Astrocyte (in vitro differentiated cells and primary cell): ENCODE data around the gene NLRP6. TPM values are rescaled to one million over a fixed set of nuclear protein-coding genes. Genes with fewer than 3 reads are reported as not detected.
"Not testable (repeated sequence)": the region's sequence is repeated elsewhere in the genome, so short reads cannot be mapped to it uniquely, and the experiment has no call there.

Experiments
- DNase-seq: peaks from one replicate; pipeline ENCODE4 v3.0.0-alpha.2; 2010; ENCODE audit warnings: low read depth
- FAIRE-seq: peaks from 2 replicates; lab custom pipeline; 2011; peaks lifted over from hg19 to GRCh38; lab: Jason Lieb, UNC
- H2AFZ ChIP-seq: 2 replicates; pipeline ENCODE4 v1.6.0; 2012; ENCODE audit warnings: low read depth, low read length, inconsistent platforms
- H3K27ac ChIP-seq: 2 replicates; pipeline ENCODE4 v1.5.1; 2011; ENCODE audit warnings: low read depth, low read length, inconsistent platforms
- H3K27me3 ChIP-seq: 2 replicates; pipeline ENCODE4 v1.6.0; 2011; ENCODE audit warnings: low read length, inconsistent platforms; ENCODE audit not compliant: insufficient read depth
- H3K36me3 ChIP-seq: 2 replicates; pipeline ENCODE4 v1.5.1; 2011; ENCODE audit warnings: low read length, inconsistent platforms; ENCODE audit not compliant: insufficient read depth
- H3K4me1 ChIP-seq: 2 replicates; pipeline ENCODE4 v1.5.1; 2011; ENCODE audit warnings: low read length, inconsistent platforms; ENCODE audit not compliant: insufficient read depth
- H3K4me2 ChIP-seq: 2 replicates; pipeline ENCODE4 v1.6.0; 2012; ENCODE audit warnings: low read length, inconsistent platforms
- H3K4me3 ChIP-seq: 2 replicates; pipeline ENCODE4 v1.5.1; 2011; ENCODE audit warnings: low read depth, mild to moderate bottlenecking, low read length, inconsistent platforms; ENCODE audit not compliant: insufficient read depth
- H3K79me2 ChIP-seq: 2 replicates; pipeline ENCODE4 v1.6.0; 2012; ENCODE audit warnings: mild to moderate bottlenecking, low read length, inconsistent platforms; ENCODE audit not compliant: insufficient read depth
- H3K9ac ChIP-seq: 2 replicates; pipeline ENCODE4 v1.6.0; 2012; ENCODE audit warnings: mild to moderate bottlenecking, low read length, inconsistent platforms
- H3K9me3 ChIP-seq: 2 replicates; pipeline ENCODE4 v1.5.1; 2012; ENCODE audit warnings: low read depth, mild to moderate bottlenecking, low read length, inconsistent platforms; ENCODE audit not compliant: insufficient read depth
- H4K20me1 ChIP-seq: 2 replicates; pipeline ENCODE4 v1.6.0; 2012; ENCODE audit warnings: low read length, inconsistent platforms; ENCODE audit not compliant: insufficient read depth
- H3K27ac Mint-ChIP-seq: one replicate; pipeline ENCODE4 v1.8.0; 2021; ENCODE audit warnings: mild to moderate bottlenecking, mixed read lengths; ENCODE audit not compliant: unreplicated experiment
- H3K27me3 Mint-ChIP-seq: one replicate; pipeline ENCODE4 v1.8.0; 2021; ENCODE audit warnings: low read depth, mixed read lengths; ENCODE audit not compliant: unreplicated experiment
- H3K36me3 Mint-ChIP-seq: one replicate; pipeline ENCODE4 v1.8.0; 2021; ENCODE audit warnings: low read depth, mixed read lengths; ENCODE audit not compliant: unreplicated experiment
- H3K4me1 Mint-ChIP-seq: one replicate; pipeline ENCODE4 v1.8.0; 2021; ENCODE audit warnings: low read depth, mixed read lengths; ENCODE audit not compliant: unreplicated experiment
- H3K4me3 Mint-ChIP-seq: one replicate; pipeline ENCODE4 v1.8.0; 2021; ENCODE audit warnings: mild to moderate bottlenecking, moderate library complexity, mixed read lengths; ENCODE audit not compliant: unreplicated experiment
- H3K9me3 Mint-ChIP-seq: one replicate; pipeline ENCODE4 v1.8.0; 2021; ENCODE audit warnings: mild to moderate bottlenecking, mixed read lengths; ENCODE audit not compliant: unreplicated experiment
- EZH2 ChIP-seq: IDR thresholded peaks from 2 replicates; pipeline ENCODE4 v1.6.1; 2012; ENCODE audit warnings: mild to moderate bottlenecking, low read length, inconsistent platforms; ENCODE audit not compliant: insufficient read depth
- total RNA-seq: library from RNA; stranded (reverse); gene quantifications from 2 replicates; pipeline ENCODE4 v1.2.1, GENCODE V29; 2021
- TF ChIP-seq, protein P1 (sequence below): IDR thresholded peaks from 2 replicates; pipeline ENCODE4 v1.5.1; 2011; ENCODE audit warnings: low read depth, mild to moderate bottlenecking, inconsistent platforms, low read length, moderate library complexity; ENCODE audit not compliant: insufficient read depth

NLRP6 gene
- total RNA-seq, 1 donor from 2014 or later, result not detected

DNA sequence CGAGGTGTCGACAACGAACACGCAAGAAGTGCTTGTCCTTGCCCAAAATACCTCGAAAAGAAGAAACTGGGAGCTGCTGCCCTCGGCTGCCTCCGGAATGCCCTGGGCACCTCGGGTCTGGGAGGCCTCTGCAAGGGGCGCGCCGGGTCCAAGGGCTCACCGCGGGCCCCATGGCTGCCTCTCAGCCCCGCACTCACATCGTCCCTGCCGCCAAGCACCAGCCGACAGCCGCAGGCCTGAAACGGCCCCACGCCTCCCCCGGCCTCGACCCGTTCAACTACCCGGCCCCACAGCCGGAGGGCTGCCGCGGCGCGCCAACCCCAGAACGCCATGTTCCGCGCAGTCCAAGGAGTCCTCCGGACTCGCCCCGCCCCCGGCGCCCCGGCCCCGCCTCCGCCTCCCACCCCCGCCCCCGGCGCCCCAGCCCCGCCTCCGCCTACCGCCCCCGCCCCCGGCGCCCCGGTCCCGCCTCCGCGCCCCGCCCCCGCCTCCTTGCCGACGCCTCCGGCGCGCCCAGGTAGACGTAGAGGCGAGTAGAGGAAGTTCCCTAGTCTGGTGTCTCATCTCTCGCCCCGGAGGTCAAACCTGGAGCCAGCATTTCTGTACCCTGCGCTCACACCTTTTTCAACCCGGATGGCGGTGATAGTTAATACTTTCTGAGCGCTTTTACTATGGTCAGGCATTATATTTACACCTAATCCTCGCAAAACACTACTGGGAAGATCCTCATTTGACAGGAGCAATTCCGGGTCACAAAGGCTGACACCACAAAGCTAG is 42.0 kb upstream of the NLRP6 start, which contains the start of gene SIRT3:
SIRT3 (minus strand) TSS at position 346 of the 777 bp plus-strand sequence; CDS start at position 332, 14 bp downstream.
- Histone ChIP-seq H3K4me3 (peak within 1 kb of the TSS; percentile 95), H3K36me3 (no peaks in the 10 kb centered on the region), H3K79me2 (peaks cover 48% of the 10 kb centered on the region), H3K9me3 (no peaks in the 10 kb centered on the region), H3K27me3 (no peaks in the 10 kb centered on the region), H3K4me1 (peaks cover 3% of the 10 kb centered on the region), H4K20me1 (peaks cover 32% of the 10 kb centered on the region), H3K27ac (peak within 1 kb of the TSS; percentile 84), H3K4me2 (peak within 1 kb of the TSS; percentile 96), H2AFZ (peak within 1 kb of the TSS; percentile 86), H3K9ac (peak within 1 kb of the TSS; percentile 97)
- peak; percentile 56 for DNase-seq
- H3K36me3 Mint-ChIP-seq, result peaks cover 7% of the 10 kb centered on the region
- H3K9me3 Mint-ChIP-seq, result no peaks in the 10 kb centered on the region
- no peaks in the 10 kb centered on the region for H3K27me3 Mint-ChIP-seq
- FAIRE-seq, result no peak
- H3K27ac Mint-ChIP-seq, result peak within 1 kb of the TSS; percentile 97
- peak within 1 kb of the TSS; percentile 95 for H3K4me3 Mint-ChIP-seq
- no peak for TF ChIP-seq EZH2
- TF ChIP-seq, protein P1, sequence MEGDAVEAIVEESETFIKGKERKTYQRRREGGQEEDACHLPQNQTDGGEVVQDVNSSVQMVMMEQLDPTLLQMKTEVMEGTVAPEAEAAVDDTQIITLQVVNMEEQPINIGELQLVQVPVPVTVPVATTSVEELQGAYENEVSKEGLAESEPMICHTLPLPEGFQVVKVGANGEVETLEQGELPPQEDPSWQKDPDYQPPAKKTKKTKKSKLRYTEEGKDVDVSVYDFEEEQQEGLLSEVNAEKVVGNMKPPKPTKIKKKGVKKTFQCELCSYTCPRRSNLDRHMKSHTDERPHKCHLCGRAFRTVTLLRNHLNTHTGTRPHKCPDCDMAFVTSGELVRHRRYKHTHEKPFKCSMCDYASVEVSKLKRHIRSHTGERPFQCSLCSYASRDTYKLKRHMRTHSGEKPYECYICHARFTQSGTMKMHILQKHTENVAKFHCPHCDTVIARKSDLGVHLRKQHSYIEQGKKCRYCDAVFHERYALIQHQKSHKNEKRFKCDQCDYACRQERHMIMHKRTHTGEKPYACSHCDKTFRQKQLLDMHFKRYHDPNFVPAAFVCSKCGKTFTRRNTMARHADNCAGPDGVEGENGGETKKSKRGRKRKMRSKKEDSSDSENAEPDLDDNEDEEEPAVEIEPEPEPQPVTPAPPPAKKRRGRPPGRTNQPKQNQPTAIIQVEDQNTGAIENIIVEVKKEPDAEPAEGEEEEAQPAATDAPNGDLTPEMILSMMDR, result no peak
- H3K4me1 Mint-ChIP-seq, result peaks cover 11% of the 10 kb centered on the region

DNA sequence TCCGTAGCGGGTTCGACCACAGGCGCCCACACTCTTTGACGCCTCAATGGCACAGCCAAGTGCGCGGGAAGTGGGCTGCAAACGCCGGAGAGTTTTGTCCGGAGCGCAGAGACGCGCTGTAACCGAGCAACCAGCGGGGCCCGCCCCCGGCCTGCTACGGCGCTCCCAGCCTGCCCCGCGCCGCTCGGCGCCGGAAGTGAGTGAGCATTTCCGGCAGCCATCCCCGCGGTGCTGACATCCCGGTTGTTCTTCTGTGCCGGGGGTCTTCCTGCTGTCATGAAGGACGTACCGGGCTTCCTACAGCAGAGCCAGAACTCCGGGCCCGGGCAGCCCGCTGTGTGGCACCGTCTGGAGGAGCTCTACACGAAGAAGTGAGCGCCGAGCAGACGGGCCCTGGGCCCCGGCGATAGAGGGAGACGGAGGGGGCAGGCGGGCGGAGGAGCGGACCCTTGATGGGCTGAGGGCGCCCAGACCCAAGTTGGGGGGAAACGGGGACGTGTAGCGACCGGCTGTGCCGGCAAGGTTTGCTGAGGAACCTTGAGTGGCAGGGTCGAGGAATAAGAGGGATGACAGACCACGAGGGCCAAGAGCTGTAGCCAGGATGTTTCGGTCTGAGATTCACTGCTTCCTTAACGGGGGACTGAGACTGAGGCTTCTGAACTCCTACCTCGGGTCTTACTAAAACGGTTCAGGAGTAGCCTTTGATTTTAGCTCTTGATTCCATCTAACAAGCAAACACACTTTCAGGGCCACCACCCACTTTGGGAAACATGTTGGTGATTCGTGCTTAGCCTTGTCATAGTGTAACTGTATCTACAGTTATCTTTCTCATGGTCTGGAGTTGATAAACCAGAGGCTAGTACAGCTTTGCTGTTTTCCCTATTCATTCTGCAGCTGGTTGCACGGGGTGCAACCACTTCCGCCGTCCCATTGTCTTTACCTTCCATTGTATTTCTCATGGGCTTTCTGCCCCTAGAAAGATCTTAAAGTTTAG is 41.1 kb upstream of the NLRP6 start, which contains the start of gene PSMD13:
PSMD13 (plus strand) TSS at position 203 of the 994 bp plus-strand sequence; CDS start at position 277, 74 bp downstream.
- TF ChIP-seq, protein P1, result no peak
- TF ChIP-seq EZH2, result no peak
- peak within 1 kb of the TSS; percentile 96 for H3K4me2 ChIP-seq
- H3K9ac ChIP-seq, result peak within 1 kb of the TSS; percentile 97
- H3K4me3 ChIP-seq, result peak within 1 kb of the TSS; percentile 95
- Mint-ChIP-seq H3K36me3 (peaks cover 7% of the 10 kb centered on the region), H3K27ac (peak within 1 kb of the TSS; percentile 97), H3K9me3 (no peaks in the 10 kb centered on the region), H3K4me3 (peak within 1 kb of the TSS; percentile 95), H3K4me1 (peaks cover 11% of the 10 kb centered on the region), H3K27me3 (no peaks in the 10 kb centered on the region)
- H4K20me1 ChIP-seq, result peaks cover 40% of the 10 kb centered on the region
- H3K79me2 ChIP-seq, result peaks cover 57% of the 10 kb centered on the region
- H3K4me1 ChIP-seq, result peaks cover 3% of the 10 kb centered on the region
- no peaks in the 10 kb centered on the region for H3K27me3 ChIP-seq
- H2AFZ ChIP-seq, result peak within 1 kb of the TSS; percentile 86
- DNase-seq, result peak; percentile 70
- no peaks in the 10 kb centered on the region for H3K9me3 ChIP-seq
- no peak for FAIRE-seq
- peak within 1 kb of the TSS; percentile 84 for H3K27ac ChIP-seq
- peaks cover 5% of the 10 kb centered on the region for H3K36me3 ChIP-seq

DNA sequence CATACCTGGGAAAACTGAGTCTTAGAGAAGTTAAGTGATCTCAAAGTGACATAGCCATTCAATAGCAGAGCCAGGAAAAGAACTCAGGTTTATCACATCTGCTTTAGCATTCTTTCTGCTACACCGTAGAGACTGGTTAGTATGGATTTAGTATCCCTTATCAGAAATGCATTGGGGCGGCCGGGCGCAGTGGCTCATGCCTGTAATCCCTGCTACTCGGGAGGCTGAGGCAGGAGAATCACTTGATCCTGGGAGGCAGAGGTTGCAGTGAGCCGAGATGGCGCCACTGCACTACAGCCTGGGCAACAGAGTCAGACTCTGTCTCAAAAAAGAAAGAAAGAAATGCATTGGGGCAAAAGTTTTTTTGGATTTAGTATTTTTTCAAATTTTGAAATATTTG is 39.9 kb upstream of the NLRP6 start:
- FAIRE-seq, DNase-seq, H3K36me3 Mint-ChIP-seq, H3K4me1 ChIP-seq, H3K27me3 Mint-ChIP-seq, H2AFZ ChIP-seq, H3K36me3 ChIP-seq, H3K4me3 ChIP-seq, H3K9me3 Mint-ChIP-seq, H3K9me3 ChIP-seq, H3K27me3 ChIP-seq, H3K27ac ChIP-seq, H3K27ac Mint-ChIP-seq: not testable (repeated sequence)
- Mint-ChIP-seq H3K4me3 (peak overlapping the region; percentile 95), H3K4me1 (peaks cover 11% of the 10 kb centered on the region)
- peak overlapping the region; percentile 97 for H3K9ac ChIP-seq
- H4K20me1 ChIP-seq, result peaks cover 40% of the 10 kb centered on the region
- peak overlapping the region; percentile 96 for H3K4me2 ChIP-seq
- peaks cover 64% of the 10 kb centered on the region for H3K79me2 ChIP-seq
